Stimulated activated CD8-positive, alpha-beta memory T cell treated with anti-CD3 and anti-CD28 coated beads, Interleukin-2, amount 100 ng/mL, for 1 hour (primary cell): ENCODE measurements around the gene NKIRAS2.

ENCODE experiments used
- DNase-seq, 2 donors: peaks; one replicate each; pipeline ENCODE4 v3.0.0-alpha.2; 2020; ENCODE audit warnings: low read depth in 2 of 2

Gene NKIRAS2

DNA sequence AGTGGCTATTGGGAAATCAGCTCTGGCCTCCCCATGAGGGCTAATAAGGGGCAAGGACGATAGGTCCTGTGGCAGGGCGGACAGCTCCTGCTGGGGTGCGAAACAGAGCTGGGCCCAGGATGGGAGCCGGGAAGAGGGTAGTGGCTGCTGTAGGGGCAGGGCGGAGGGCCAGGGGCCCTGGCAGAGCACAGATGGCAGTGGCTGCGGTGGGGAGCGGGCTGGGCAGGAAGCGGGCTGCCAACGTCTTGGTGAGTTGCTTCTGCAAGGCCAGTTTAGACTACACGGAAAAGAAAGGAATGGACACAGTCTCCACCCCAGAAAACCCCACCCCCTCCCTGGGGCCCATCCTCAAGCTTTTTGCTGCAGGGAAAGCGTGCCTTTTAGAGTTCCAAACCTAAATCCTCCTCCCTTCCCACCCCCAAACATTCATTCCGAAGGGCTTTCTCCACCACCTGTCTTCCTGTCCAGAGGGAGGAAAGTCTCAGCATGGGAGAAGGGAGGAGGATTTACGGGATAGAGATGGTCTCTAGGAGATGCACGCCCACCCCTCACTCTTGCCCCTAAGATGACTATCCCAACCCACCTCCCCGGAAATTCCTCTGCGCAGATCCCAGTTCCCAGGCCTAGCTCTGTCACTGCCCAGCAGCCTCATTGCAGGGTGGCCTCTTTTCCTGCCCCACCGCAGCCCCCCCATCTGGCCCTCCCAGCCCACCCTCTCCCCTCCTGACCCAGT lies 7.1 kb downstream of the NKIRAS2 start:
- DNase-seq, result no peak

DNA sequence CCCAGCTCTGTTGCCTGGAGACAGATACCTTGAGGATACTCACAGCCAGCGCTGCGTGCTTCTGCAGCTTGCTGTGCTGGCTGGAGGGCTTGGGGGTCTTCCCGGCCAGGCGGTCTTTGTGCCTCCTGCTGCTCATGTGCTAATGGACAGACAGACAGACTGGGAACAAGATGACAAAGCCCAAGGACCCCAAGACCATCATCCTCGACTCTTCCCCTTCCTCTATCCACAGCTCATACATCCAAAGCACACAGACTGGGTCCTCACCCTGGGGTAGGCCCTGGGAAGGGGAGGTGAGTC lies 7.7 kb downstream of the NKIRAS2 start:
- DNase-seq, result no peak

DNA sequence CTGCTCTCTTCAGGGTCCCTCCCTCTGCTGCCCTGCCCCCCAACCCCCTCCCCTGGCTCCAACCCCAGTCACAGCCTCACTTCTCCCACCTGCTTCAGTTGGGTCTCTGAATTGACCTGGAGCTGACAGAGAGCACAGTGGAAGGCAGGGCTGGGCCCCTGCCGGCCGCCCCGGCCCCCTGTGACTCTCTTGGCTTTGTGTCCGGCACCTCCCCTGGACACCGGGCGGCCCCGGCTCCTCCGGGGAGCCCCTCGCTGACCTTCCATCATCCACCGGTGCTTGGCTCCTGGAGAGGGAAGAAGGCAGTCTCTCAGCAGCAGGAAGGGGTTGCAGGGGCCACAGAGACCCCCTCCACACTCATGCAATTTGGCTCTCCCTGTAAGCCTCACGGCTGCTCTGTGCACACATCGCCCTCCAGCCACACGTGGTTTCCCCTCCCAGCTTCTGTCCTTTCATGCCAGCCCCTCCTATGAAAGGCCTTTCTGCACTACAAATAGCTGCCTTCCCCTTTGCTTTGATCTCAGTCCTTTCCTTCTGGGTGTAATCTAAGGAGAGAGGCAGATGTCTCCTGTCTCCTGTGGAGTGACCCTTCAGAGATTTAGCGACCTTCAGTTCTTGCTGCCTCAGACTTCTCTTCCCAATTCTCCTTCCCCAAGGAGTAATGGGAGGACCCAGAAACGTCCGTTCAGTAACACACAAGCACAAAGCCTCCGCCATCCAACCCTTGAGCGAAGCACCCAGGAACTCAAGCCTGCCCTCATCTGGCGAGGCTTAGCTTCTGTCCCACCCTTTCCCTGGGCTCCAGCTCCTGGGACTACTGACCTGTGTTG lies 8.3 kb downstream of the NKIRAS2 start:
- no peak for DNase-seq

DNA sequence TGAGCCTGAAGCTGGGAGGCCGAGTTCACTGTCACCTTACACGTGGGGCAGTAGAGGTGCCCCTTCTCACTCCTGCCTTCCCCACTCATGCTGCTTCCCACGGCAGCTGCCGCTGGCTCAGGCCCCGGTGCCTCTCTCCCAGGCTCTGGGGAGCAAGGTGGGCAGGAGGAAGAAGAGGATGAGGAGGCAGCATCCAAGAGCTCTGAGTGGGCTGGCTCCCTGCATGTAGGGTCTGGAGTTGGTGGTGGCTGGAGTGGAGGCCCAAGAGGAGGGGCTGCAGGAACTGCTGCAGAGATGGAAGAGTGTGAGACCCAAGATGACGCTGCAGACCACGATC lies 8.9 kb downstream of the NKIRAS2 start:
- DNase-seq, result no peak

DNA sequence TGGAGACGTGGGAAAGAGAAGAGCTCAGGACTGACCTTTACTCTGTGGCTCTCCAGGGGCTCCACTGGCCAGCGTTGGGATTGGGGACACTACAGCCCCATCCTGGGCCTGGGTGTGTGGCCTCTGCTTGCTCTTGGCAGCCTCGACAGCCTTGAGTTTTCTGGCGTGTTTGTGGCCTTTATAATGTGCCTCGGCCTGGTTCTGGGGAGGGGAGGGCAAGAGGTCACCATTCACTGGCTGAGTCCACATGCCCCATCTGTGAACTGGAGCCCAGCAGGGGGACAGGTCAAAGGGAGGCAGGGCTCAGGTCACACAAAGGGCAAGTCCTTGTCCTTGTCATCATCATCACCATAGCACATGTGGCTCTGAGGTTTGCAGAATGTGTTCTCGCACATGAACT lies 11.7 kb downstream of the NKIRAS2 start:
- no peak for DNase-seq

DNA sequence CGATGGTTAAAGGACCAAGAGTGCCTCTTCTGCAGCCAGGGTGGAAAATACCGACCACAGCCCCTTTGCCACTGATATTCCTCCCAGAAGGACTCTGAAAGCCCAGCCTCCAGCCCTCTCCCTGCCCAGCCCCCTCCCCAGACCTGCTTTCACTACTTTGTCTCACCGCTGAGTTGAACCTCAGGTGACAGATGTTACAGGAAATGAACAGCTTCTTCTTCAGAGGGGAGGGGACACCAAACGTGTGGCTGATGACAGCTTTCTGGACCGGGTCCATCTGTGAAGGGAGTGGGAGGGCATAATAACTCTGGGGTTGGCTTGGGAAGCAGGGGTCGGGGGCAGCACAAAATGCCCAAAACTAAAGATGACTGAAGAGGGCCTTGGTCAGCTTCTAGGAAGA lies 14.2 kb downstream of the NKIRAS2 start:
- no peak for DNase-seq

DNA sequence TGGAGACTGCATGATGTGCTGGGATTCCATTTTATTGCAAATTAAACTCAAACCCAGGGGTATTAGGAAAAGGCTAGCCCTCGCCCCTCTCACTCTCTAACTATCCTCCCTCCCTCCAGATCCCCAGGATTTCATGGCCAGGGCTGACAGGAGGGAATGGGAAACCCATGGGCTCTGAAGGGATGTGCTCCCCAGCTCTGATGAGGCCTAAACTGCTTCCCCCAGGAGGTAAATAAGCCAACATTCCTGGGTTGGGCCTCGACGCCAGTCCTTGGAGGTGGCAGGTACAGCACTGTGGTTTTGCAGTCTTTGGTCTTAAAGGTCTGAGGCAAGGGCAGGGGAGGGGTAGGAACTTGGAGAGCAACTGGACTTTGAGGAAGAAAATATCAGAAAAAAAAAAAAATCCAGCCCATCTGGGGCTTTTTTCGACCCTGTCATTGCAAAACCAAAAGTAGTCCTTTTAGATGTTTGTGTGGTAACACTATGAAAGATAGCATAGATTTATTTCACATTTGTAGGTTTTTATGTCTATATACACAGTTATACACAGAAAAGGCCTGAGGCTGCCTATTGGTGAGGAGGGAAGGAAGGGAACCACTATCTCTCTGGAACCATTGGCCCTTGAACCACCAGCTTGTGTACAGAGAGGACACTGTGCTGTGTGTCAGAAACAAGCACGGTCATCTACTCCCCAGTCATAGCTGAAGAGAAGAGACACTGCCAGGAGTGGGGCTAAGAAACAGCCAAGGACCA lies 18.5 kb downstream of the NKIRAS2 start:
- DNase-seq, result no peak

DNA sequence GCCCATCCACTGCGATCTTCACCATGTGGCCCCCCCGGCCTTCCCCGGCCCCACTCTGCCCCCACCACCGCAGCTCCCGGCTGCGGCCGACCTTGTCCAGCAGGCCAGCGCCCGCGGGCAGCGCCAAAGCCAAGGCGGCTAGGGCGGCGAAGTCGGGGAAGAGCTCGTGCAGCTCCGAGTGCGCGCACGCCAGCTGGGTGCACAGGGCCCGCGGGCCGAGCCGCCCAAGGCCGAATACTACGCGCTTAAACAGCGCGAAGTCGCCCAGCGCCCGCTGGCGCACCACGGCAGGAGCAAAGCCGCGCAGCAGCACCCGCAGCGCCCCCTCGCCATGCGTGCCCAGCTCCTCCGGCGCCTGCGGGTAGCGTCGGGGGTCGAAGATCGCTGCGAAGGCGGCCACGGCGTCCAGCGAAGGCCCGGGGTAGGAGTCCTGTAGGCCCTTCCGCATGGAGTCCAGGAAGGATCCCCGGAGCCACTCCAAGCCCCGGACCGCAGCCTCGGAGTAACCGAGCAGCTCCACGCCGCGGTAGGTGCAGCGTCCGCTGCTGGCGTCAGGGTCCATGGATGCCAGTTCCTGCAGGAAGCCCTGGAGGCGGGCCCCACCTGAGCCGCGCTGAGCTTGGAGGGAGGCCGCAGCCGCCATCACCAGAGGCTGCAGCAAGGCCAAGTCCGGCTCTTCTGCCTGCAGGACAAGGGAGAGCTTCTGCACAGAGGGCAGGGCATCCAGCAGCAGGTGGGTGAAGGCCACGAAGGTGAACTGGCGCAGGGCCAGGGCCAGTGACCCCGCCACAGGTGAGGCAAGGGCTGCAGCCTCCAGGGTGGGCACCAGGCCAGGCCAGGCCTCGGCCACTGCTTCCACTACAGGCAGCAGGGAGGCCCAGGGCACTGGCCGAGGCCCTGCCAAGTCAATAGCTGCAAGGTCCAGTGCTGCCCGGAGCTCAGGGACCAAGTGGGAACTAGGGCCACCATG lies 20.2 kb downstream of the NKIRAS2 start:
- DNase-seq, result no peak

DNA sequence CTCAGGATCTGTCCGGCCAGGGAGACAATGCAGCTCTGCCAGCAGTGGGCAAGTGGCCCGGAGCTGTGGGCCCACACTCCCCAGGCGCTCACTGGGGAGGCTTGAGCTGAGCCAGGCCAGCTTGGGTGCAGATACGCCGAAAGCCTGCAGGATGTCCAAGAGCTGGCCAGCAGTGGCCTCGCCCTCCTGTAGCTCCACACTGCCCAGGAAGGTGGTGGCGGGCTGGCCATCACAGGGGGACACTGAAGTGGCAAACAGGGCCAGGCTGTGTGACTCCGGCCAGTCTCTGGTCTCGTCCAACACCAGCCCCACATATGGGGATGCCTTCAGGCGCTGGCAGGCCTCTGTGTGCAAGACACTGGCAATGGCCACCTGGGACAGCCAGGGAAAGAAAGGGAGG lies 20.9 kb downstream of the NKIRAS2 start:
- no peak for DNase-seq

DNA sequence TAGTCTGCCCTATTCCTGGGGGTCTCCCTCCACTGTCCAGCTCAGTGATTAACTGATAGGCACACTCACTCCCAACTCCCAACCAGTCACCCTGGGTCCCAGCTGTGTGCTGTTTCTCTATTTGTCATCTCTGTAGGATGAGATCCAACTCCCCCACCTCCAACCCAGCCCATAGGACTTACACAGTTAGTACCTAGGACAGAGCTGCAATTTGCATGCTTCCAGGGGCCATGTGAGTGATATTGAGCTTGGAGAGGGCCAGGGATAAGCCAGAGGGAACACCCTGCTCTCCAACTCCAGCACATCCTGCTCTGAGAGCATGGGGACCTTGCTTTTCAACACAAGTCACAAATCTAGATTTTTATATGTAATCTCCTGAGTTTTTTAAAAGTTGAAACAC lies 21.7 kb downstream of the NKIRAS2 start:
- DNase-seq, result no peak

DNA sequence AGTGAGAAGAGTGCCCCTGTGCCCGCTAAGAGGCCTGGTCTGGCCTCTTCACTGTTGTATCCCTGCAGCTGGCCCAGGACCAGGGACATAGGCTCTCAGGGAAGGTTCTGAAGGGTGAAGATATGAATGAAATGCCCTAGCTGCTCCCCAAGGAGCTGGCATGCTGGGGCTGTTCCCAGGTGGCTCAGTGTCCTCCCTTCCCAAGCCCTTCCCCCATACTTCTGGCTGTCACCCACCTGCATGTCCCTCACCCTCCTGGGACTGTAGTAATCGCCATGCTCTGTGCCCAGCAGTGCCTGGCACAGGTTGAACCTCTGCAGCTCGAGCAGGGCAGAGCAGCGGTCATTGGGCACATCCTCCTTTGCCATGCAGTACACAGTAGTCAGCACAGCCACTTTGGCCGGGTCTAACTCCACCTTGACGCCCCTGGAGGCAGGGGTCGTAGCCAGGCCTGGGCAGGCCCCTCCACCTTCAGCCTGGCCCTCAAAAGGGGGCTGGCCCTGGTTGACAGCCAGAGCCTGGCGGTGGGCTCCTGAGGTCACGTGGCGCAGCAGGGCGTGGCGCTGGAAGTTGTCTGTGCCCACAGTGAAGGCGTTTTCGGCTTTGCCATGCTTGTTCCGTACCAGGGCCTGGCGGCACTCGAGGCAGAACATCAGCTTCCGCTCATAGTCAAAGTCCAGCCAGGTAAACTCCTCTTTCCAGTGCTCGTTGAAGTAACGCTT lies 22.9 kb downstream of the NKIRAS2 start:
- DNase-seq, result no peak

DNA sequence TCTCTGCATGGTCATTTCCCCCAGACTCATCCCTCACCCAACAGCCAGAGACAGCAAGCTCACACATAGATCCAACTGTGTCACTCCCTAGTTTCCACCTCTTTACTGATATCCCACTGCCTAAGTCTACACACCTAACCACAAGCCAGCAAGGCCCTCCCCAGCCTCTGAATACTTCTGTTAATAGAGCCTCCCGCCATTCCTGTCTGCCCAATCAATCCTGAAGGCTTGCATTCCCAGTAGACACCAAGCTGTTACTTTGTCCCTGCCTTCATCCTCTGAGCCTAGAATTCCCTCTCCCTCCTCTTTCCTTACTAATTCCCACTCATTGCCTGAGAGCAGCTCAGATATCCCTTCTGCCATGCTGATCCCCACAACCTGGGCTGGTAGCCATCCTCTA lies 25.8 kb downstream of the NKIRAS2 start:
- no peak for DNase-seq

DNA sequence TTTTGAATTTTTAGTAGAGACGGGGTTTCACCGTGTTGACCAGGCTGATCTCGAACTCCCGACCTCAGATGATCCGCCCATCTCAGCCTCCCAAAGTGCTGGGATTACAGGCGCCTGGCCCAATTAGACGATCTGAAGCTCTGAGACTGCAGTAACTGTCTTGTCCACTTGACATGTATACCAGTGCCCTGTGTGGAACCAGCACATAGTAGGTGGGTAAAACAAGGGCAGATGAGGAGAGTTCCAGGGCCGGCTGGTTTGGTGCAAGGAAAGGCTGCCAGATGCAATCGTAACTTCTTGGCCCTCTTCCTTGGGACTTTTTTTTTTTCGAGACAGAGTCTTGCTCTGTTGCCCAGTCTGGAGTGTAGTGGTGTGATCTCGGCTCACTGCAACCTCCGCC lies 27.5 kb downstream of the NKIRAS2 start:
- DNase-seq, result no peak

DNA sequence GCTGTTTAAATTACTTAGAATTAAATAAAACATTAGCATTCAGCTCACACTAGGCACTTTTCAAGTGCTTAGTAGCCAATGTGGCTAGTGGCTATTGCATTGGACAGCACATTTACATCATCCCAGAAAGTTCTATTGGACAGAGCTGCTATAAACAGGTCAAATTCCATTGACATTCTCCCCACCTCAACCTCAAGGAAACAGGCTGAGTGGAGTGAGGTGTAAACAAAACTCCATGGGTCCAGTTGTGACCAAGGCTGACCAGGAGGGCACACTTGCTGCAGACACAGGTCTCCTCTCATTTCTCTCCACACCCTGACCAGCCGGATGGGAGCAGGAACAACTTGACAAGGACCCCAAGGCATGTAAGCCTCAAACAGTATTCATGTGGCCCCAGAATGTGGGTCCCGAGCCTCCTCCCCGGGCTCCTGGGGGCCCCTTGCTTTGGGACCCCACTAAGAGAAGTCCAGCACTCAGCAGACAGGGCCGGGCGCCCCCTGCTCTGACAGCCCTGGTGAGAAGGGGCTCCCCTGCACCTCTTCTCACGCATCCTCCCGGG lies 30.0 kb downstream of the NKIRAS2 start:
- DNase-seq, result no peak

DNA sequence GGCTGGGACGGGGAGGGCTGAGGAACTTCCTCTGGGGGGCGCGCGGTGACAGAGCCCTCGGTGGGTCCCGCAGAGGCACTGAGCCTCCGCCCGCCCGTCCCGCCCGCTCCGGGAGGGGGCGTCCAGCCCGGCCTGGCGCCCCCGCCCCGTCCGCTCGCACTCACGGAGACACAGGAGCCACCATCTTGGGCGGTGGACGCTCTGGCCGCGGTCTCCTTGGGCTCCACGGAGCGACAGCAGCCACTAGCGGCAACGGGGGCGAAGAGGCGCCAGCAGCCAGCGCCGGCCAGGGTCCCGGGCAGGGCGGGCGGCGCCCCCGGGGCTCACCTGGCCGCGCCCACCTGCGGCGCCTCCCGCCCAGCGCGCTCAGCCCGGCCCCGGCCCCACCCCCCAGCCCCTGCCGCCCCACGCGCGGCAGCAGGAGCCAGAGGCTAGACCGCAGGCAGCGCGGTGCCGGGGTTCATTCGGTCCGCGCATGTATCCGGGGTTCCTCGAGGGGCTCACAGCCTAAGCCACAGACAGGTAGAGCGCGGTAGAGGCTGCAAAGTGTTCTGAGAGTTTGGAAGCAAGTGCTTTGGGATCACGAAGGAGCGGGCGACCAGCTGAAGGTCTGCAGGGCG lies 30.6 kb downstream of the NKIRAS2 start, which contains the start of gene C17orf113:
TSS of gene C17orf113 (minus strand) at position 209 of the 620 bp plus-strand sequence. CDS start 7,225 bp downstream, outside the sequence.
- peak in 1 of 2 donors; percentile 15 for DNase-seq

DNA sequence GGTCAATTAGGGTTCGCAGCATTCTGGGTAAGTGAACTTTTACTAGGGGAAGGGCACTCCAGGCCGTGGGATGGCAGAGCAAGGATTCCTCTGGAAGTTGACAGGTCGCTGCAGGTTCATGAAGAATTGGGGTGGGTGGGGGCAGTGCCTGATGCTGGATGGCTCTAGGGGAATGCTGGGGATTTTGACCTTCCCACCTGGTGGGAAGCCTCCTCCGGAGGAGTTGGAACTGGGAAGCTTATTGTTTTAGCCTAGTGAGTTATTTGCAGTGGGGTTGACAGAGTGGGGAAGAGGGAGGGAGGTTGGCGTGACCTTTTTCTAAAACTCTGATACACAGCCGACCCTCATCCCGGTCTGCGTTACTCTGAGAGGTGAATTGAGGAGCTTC lies 31.1 kb downstream of the NKIRAS2 start:
- no peak for DNase-seq

DNA sequence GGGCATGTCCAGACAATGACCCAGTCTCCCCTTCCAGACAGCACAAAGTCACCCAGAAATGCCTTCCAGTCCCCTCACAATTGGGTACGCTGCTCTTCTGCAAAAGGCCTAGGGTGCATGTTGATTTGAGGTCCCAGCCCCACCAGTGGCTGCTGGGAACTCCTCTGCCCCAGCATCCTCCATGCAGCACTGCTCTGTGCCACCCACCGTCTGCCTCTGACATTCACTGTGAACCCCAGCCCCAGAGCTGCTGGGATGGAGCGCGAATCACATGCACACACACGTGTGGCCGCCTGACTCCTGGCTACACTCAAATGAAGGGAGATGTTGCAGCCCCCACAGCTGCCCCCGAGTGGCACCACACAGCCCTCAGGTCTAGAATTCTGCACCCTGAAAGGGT lies 31.8 kb downstream of the NKIRAS2 start:
- DNase-seq, result no peak

DNA sequence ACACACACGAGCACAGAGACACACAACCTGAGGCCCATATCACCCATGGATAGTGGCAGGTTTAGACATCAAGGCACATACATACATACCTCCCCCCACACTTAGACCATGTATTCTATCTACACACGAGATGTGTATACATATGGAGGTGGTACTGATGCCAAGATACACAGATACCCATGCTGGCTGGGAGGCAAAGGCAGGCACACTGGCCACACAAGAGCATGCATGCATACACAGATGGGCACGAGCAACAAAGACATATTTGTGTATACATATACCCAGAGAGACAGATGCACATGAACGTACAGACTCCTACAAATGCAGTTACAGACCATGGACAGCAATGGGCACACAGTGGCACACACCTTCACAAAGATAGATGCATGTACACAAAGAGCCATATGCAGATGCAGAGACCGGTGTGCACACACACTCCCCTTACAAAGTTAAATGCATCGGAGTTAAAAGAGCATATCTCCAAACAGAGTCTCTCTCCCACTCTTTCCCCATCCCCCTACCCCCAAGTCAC lies 32.5 kb downstream of the NKIRAS2 start:
- DNase-seq, result no peak

DNA sequence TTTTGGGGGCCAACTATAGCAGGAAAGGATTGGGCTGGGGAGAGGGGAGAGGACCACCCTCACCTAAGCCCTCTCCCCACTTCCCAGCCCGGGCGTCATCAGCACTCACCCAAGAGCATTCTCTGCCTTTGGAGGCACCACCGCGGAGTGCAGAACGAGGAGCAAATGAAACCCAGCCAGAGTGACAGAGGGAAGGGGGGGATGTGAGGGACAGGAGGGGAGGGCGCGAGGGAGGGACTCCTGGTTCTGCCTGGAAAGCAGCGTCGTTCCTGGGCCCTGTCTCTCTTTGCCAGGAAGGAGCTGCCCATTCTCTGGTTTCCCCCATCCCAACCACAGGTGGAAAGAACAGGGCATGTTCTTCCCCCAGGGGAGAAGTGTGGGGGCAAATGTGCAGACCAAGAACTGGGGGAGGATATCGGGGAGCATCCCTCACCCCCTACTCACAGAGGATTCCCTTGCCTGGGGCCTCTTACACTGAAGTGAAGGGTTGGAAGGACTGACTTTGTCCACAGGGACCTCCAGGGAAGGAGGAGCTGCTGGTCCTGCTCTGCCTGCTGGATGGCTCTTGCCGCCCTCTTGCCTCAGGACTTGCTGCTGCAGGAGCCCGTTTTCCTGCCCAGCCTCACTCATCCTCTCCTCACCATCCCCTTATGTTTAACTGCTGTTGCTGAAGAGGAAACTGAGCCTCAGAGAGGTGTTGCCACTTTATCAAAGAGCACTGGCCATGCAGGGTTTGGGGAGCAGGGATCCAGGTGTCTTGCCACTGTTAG lies 34.0 kb downstream of the NKIRAS2 start:
- no peak for DNase-seq
